ENCODE results near the gene DOCK6.

DNA sequence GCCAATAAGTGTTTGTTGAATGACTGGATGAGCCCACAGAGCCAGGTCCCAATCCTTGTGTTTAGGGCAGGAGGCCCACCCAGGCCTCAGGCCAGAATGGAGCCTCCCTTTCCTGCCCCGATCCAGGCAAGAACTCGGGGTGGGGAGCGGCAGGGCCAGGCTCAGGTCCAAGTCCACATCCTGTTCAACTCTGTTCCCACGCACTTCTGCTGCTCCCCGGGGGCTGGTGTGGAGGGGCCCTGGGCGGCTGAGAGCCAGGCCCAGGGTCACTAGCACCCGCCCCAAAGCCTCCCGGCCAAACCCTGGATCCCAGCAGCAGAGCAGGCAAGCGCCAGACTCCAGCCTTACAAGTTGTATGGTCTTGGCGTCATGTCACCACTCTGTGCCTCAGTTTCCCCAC, 14.9 kb downstream of the DOCK6 start:
- TF ChIP-seq, protein P1, sequence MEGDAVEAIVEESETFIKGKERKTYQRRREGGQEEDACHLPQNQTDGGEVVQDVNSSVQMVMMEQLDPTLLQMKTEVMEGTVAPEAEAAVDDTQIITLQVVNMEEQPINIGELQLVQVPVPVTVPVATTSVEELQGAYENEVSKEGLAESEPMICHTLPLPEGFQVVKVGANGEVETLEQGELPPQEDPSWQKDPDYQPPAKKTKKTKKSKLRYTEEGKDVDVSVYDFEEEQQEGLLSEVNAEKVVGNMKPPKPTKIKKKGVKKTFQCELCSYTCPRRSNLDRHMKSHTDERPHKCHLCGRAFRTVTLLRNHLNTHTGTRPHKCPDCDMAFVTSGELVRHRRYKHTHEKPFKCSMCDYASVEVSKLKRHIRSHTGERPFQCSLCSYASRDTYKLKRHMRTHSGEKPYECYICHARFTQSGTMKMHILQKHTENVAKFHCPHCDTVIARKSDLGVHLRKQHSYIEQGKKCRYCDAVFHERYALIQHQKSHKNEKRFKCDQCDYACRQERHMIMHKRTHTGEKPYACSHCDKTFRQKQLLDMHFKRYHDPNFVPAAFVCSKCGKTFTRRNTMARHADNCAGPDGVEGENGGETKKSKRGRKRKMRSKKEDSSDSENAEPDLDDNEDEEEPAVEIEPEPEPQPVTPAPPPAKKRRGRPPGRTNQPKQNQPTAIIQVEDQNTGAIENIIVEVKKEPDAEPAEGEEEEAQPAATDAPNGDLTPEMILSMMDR (IDR thresholded peaks at IDR 0.05), result no peak
- TF ChIP-seq POLR2A (IDR thresholded peaks at IDR 0.05), result no peak

Data from ovary (tissue), 3 donors.